Transverse colon (tissue), 4 donors: ENCODE data around the gene VIPAS39. TPM values are rescaled to one million over a fixed set of nuclear protein-coding genes. Genes with fewer than 3 reads are reported as not detected.

Experiments
- DNase-seq: peaks from one replicate; pipeline ENCODE4 v3.0.0-alpha.2; 2019
- H3K27ac ChIP-seq, 4 donors: fragments of 200-600 bp; sonication (generic); 2 replicates each; pipeline ENCODE4 v1.5.1; 2016 to 2018; ENCODE audit warnings: inconsistent platforms in 4 of 4
- H3K27me3 ChIP-seq: fragments of 200-600 bp; sonication (generic); 2 replicates; pipeline ENCODE4 v1.5.1; 2017; ENCODE audit warnings: inconsistent platforms
- H3K36me3 ChIP-seq, 4 donors: fragments of 200-600 bp; sonication (generic); 2 replicates each; pipeline ENCODE4 v1.5.1; 2017 to 2019; ENCODE audit warnings: inconsistent platforms in 4 of 4
- H3K4me1 ChIP-seq, 4 donors: fragments of 200-600 bp; sonication (generic); 2 replicates each; pipeline ENCODE4 v1.5.1; 2017 to 2020; ENCODE audit warnings: inconsistent platforms in 4 of 4
- H3K4me3 ChIP-seq, 4 donors: fragments of 200-600 bp; sonication (generic); 1 replicate in 1 of 4; 2 replicates in 3 of 4; pipeline versions ENCODE4 v1.5.1 to v1.6.1; 2017 to 2019; ENCODE audit warnings: inconsistent platforms in 4 of 4
- H3K9me3 ChIP-seq, 2 donors: fragments of 200-600 bp; sonication (generic); 2 replicates each; pipeline ENCODE4 v1.5.1; 2017 to 2019; ENCODE audit warnings: inconsistent platforms in 2 of 2
- EP300 ChIP-seq: sonication (generic); formaldehyde crosslinking; IDR thresholded peaks from one replicate; pipeline ENCODE4 v1.6.1; 2017; ENCODE audit warnings: antibody characterized with exemption, low read depth
- POLR2A ChIP-seq: fragments of 450-650 bp; IDR thresholded peaks from one replicate; pipeline ENCODE4 v1.6.1; 2016; ENCODE audit warnings: antibody characterized with exemption, mild to moderate bottlenecking, moderate library complexity
- POLR2AphosphoS5 ChIP-seq, 3 donors: sonication (generic); formaldehyde crosslinking; IDR thresholded peaks; one replicate each; pipeline ENCODE4 v1.6.1; 2016; ENCODE audit warnings: antibody characterized with exemption in 3 of 3
- WGBS, 2 donors: methylation state at CpG; one replicate each; pipeline ENCODE4 v1.1.5; 2018; ENCODE audit warnings: low coverage in 1 of 2; 5-methylcytosine and 5-hydroxymethylcytosine counted together
- in situ Hi-C, 4 donors: fragments of 200-750 bp; cut with MboI; loops; one replicate each; pipeline versions ENCODE4 v1.15.0 to v1.15.1; 2017; ENCODE audit warnings: low sequenced_read_pairs in 3 of 4, low pct_ligation_motif_present in 1 of 4, low pct_unique_long_range_greater_than_20kb in 1 of 4
- intact Hi-C: fragments of 100-400 bp; cut with DNase I; formaldehyde crosslinking; loops from one replicate; pipeline ENCODE4 v1.15.1; 2023; ENCODE audit warnings: low total_unique reads
- total RNA-seq, 4 donors: library from RNA; depleted of rRNA; stranded (reverse); fragments of >200 nt; gene quantifications; one replicate each; pipeline ENCODE4 v1.1.0, GENCODE V29; 2016
- TF ChIP-seq, protein P1 (sequence below), 5 experiments: fragments of 200-600 bp in 3 of 5; fragments of 450-650 bp in 2 of 5; sonication (generic) in 3 of 5; IDR thresholded peaks; 1 replicate in 2 of 5; 2 replicates in 3 of 5; pipeline ENCODE4 v1.5.1; 2016 to 2017; ENCODE audit warnings: antibody characterized with exemption in 5 of 5, inconsistent platforms in 3 of 5, mild to moderate bottlenecking in 2 of 5, moderate library complexity in 1 of 5

The VIPAS39 gene
- 10 to 100 TPM in 3 of 4 donors, 1 to 10 TPM in 1; 8.0 to 21.6 (median 18.0) TPM for total RNA-seq

DNA sequence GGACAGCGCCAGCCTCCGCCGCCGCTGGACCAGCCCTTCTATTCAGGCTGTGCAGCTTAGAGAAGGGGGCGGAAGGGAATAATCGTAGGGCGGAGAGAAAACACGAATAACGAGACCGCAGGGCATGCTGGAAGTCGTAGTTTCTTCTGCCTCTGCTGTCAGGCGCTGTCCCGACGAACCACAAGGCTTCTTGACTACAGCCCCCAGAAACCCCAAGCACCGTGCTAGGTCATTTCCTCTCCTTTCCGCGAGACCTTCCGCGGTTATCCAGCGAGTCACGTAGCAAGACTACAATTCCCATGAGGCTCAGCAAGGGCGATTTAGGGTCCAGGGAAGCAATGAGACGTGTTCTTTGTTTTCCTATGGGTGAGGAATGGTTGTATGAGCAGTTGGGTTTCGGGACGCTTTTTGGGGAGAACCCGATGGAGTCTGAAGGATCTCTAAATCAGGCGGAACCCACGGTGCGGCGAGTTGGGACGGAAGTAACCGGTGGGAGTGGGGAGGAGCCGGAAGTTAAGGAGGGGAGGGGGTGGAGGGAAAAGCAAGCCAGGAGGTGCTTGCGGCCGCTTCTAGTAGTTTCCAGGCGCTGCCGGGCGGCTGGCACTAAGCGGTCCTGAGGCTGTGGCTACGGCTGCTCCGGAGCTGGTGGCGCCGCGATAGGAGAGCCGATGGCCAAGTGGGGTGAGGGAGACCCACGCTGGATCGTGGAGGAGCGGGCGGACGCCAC, at the start of gene VIPAS39, which contains the start of gene AHSA1:
TSS of gene VIPAS39 (minus strand) at position 80 of the 727 bp plus-strand sequence. CDS start 3,499 bp downstream, outside the sequence.
TSS of gene AHSA1 (plus strand) at position 572 of the 727 bp plus-strand sequence. CDS start at position 669, 97 bp downstream.
- in situ Hi-C loops = loop anchor here in 1 of 4 donors (10.0 kb wide), 2 partner anchors 133 to 257 kb away; partner anchors contain the start of genes GSTZ1 and POMT2
- WGBS, 2 donors = 0% methylated on average over 2 to 50 of the region's 50 CpGs

DNA sequence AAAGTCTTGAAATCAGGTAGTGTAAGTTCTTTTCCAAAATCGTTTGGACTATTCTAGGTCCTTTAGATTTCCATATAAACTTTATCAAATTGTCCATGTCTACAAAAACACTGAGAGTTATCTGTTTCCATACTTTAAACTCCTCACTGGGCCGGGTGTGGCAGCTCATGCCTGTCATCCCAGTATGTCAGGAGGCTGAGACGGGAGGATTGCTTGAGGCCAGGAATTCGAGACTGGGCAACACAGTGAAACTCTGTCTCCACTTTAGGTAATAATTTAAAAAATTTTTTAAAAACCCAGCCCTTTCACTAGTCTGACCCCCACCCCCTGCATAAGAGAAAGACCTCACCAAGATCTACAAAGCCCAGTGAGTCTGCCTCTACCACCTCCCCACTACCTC, 47.6 kb upstream of the VIPAS39 start:
- WGBS, 2 donors = 72% methylated on average over 4 of the region's 4 CpGs; no CpG with 5 or more reads in 1 of the 2 donors
- no peak for TF ChIP-seq POLR2A
- TF ChIP-seq, protein P1, sequence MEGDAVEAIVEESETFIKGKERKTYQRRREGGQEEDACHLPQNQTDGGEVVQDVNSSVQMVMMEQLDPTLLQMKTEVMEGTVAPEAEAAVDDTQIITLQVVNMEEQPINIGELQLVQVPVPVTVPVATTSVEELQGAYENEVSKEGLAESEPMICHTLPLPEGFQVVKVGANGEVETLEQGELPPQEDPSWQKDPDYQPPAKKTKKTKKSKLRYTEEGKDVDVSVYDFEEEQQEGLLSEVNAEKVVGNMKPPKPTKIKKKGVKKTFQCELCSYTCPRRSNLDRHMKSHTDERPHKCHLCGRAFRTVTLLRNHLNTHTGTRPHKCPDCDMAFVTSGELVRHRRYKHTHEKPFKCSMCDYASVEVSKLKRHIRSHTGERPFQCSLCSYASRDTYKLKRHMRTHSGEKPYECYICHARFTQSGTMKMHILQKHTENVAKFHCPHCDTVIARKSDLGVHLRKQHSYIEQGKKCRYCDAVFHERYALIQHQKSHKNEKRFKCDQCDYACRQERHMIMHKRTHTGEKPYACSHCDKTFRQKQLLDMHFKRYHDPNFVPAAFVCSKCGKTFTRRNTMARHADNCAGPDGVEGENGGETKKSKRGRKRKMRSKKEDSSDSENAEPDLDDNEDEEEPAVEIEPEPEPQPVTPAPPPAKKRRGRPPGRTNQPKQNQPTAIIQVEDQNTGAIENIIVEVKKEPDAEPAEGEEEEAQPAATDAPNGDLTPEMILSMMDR (IDR thresholded peaks at IDR 0.05) = no peak
- no peak for TF ChIP-seq EP300
- no peak for TF ChIP-seq POLR2AphosphoS5 (IDR thresholded peaks at IDR 0.05)
- DNase-seq = no peak
- H3K36me3 ChIP-seq = peaks cover 0 to 7% (median 0%) of the 10 kb centered on the region in 4 donors
- no peaks in the 10 kb centered on the region for H3K9me3 ChIP-seq
- H3K4me1 ChIP-seq = no peaks in the 10 kb centered on the region
- in situ Hi-C loops = no loop called here
- H3K27ac ChIP-seq = no peak overlapping the region
- H3K27me3 ChIP-seq = peaks cover 6% of the 10 kb centered on the region
- no peak overlapping the region for H3K4me3 ChIP-seq
- intact Hi-C loops = no loop called here

More for the DNA sequence above, at the start of gene VIPAS39, which contains the start of gene AHSA1:
- H3K27ac ChIP-seq = peak within 1 kb of the TSS; percentile 88 to 94 (median 91)
- no peaks in the 10 kb centered on the region for H3K27me3 ChIP-seq
- peak within 1 kb of the TSS; percentile 62 to 88 (median 72) for H3K4me3 ChIP-seq
- H3K36me3 ChIP-seq = peaks cover 0 to 34% (median 10%) of the 10 kb centered on the region in 4 donors
- H3K9me3 ChIP-seq = no peaks in the 10 kb centered on the region
- intact Hi-C loops = no loop called here
- TF ChIP-seq EP300 (no peak), POLR2A (peak; percentile 57), POLR2AphosphoS5 (IDR thresholded peaks at IDR 0.05) (peak; percentile 77 to 88 (median 86))
- TF ChIP-seq, protein P1 (IDR thresholded peaks at IDR 0.05) = no peak
- DNase-seq = peak; percentile 96
- H3K4me1 ChIP-seq = peaks cover 14 to 30% (median 21%) of the 10 kb centered on the region in 4 donors

DNA sequence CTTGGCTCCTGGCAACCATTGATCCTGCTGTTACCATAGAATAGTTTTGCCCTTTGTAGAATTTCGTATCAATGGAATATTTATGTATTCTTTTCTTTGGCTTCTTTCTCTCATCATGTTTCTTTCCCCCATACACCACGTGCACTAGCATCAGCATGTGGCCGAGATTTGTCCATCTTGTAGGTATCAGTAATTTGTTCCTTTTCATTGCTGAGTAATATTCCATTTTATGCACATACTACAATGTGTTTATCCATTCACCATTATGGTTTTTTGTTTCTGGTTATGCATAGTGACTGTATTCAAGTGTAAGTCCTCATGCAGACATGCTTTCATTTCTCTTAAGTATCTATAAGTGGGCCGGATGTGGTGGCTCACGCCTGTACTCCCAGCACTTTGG, 45.7 kb upstream of the VIPAS39 start:
- peaks cover 0 to 16% (median 14%) of the 10 kb centered on the region in 4 donors for H3K4me1 ChIP-seq
- 94 to 100% methylated on average over 5 of the region's 5 CpGs for WGBS, 2 donors
- intact Hi-C loops = no loop called here
- TF ChIP-seq, protein P1 (IDR thresholded peaks at IDR 0.05) = no peak
- no peak for TF ChIP-seq EP300
- TF ChIP-seq POLR2AphosphoS5 (IDR thresholded peaks at IDR 0.05) = no peak
- TF ChIP-seq POLR2A = no peak
- no peak overlapping the region for H3K27ac ChIP-seq
- DNase-seq = no peak
- H3K9me3 ChIP-seq = no peaks in the 10 kb centered on the region
- H3K4me3 ChIP-seq = no peak overlapping the region
- in situ Hi-C loops = no loop called here
- peaks cover 0 to 3% (median 0%) of the 10 kb centered on the region in 4 donors for H3K36me3 ChIP-seq
- H3K27me3 ChIP-seq = peaks cover 25% of the 10 kb centered on the region

DNA sequence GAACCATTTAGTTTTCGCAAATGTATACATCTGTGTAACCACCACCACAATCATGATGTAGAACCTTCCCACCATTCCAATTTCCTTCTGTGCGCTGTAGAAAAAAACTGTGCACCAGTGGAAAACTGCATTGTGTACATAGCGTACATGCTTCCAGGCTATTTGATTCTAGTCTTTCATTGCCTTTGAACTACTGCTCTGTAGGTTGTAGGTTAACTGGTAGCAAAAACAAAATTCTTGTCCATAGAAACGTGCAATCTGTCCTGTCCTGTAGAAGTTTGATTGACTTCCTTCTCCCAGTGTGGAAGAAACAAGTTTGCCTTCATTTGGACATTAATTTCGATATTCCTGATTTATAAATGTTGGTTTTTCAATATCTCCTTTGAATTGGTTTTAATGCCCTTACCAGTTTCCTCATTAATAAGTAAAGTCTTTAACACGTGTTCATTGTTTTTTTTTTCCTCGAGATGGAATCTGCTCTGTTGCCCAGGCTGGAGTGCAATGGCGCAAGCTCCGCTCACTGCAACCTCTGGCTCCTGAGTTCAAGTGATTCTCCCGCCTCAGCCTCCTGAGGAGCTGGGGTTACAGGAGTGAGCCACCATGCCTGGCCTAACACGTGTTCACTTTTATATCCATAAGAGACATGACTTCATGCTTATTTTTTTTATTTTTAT, 44.8 kb upstream of the VIPAS39 start:
- in situ Hi-C loops = no loop called here
- WGBS, 2 donors = 58 to 71% methylated on average over 11 of the region's 11 CpGs
- intact Hi-C loops = no loop called here

More for the DNA sequence above, 44.8 kb upstream of the VIPAS39 start:
- DNase-seq = no peak
- H3K27me3 ChIP-seq = peaks cover 34% of the 10 kb centered on the region
- no peaks in the 10 kb centered on the region for H3K36me3 ChIP-seq
- TF ChIP-seq, protein P1 (IDR thresholded peaks at IDR 0.05) = no peak
- no peak for TF ChIP-seq POLR2A
- no peak for TF ChIP-seq EP300
- peak in 1 of 3 donors; percentile 15 for TF ChIP-seq POLR2AphosphoS5 (IDR thresholded peaks at IDR 0.05)
- peaks cover 0 to 19% (median 18%) of the 10 kb centered on the region in 4 donors for H3K4me1 ChIP-seq
- H3K27ac ChIP-seq = no peak overlapping the region
- no peaks in the 10 kb centered on the region for H3K9me3 ChIP-seq
- H3K4me3 ChIP-seq = no peak overlapping the region
